Activated CD4-positive, alpha-beta T cell treated with anti-CD3 and anti-CD28 coated beads, Interleukin-2, amount 10 ng/mL, durations not matched to agents 7 days and 5 days (primary cell): ENCODE measurements around the gene GALNT14. TPM values are rescaled to one million over a fixed set of nuclear protein-coding genes. Genes with fewer than 3 reads are reported as not detected.

Experiments
- CTCF ChIA-PET: fragments of 350-600 bp; sonication (Branson Sonifier 250); formaldehyde crosslinking; loops from one replicate; lab custom pipeline; 2021; ENCODE audit warnings: antibody characterized with exemption; lab: Charles Lee
- POLR2A ChIA-PET: fragments of 350-600 bp; sonication (Branson Sonifier 250); formaldehyde crosslinking; loops from one replicate; lab custom pipeline; 2021; ENCODE audit warnings: antibody characterized with exemption; lab: Charles Lee
- DNase-seq: peaks from one replicate; pipeline ENCODE4 v3.0.0-alpha.2; 2020
- H3K27ac Mint-ChIP-seq: one replicate; pipeline ENCODE4 v1.8.0; 2021; ENCODE audit warnings: mild to moderate bottlenecking, moderate library complexity, mixed read lengths
- H3K27me3 Mint-ChIP-seq: one replicate; pipeline ENCODE4 v1.8.0; 2021; ENCODE audit warnings: mixed read lengths
- H3K36me3 Mint-ChIP-seq: one replicate; pipeline ENCODE4 v1.8.0; 2021; ENCODE audit warnings: low read depth, mixed read lengths
- H3K4me1 Mint-ChIP-seq: one replicate; pipeline ENCODE4 v1.8.0; 2021; ENCODE audit warnings: mixed read lengths
- H3K4me3 Mint-ChIP-seq: one replicate; pipeline ENCODE4 v1.8.0; 2021; ENCODE audit warnings: mild to moderate bottlenecking, moderate library complexity, mixed read lengths
- H3K9me3 Mint-ChIP-seq: one replicate; pipeline ENCODE4 v1.8.0; 2021; ENCODE audit warnings: mixed read lengths
- total RNA-seq, 2 experiments: library from RNA; stranded (reverse); gene quantifications; one replicate each; pipeline ENCODE4 v1.2.3, GENCODE V29; 2021

The GALNT14 gene
- total RNA-seq, 2 experiments from 2014 or later: not detected

DNA sequence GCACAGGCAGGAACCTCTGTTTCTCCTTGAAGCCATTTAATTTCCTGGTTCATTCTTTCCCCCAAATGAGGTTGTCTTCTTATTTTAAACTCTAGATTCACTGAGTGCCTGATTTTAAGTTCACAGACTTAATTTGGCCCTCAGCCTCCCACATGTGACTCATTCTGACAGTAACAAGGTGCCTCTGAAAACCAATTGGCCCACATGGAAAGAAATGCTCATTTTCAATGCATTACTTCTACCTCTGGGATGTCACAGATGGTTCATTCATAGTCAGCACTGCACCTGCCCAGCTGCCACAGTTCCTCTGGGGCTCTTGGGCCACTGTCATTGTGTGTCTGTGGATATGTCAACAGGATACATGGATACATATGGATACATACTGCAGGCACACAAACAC, 190.6 kb downstream of the GALNT14 start:
- ChIA-PET POLR2A (no interaction called here), CTCF (no interaction called here)
- no peak for DNase-seq
- no peaks in the 10 kb centered on the region for H3K36me3 Mint-ChIP-seq
- H3K27ac Mint-ChIP-seq: no peak overlapping the region
- no peaks in the 10 kb centered on the region for H3K9me3 Mint-ChIP-seq
- H3K4me1 Mint-ChIP-seq: no peaks in the 10 kb centered on the region
- no peaks in the 10 kb centered on the region for H3K27me3 Mint-ChIP-seq
- H3K4me3 Mint-ChIP-seq: no peak overlapping the region

DNA sequence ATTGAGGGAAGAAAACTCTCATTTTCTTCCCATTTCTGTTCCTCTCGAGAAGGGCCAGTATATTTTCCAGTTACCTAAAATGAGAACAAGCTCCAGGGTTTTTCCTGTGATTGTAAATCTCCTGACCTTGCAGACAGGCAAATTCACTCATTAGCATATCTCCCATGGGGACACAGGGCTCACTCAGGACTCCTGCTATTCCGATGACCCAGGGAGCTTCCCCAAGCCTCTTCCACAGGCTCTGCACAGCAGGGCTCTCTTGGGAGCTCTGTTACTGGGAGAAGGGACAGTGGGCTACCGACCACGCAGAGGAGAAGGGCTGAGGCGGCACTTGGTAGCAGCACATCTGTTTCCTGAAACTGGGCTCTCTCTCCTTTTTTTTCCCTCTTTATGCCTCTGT, 195.8 kb downstream of the GALNT14 start:
- POLR2A ChIA-PET: no interaction called here
- CTCF ChIA-PET: no interaction called here
- H3K36me3 Mint-ChIP-seq: no peaks in the 10 kb centered on the region
- H3K27me3 Mint-ChIP-seq: no peaks in the 10 kb centered on the region
- no peak overlapping the region for H3K27ac Mint-ChIP-seq
- no peaks in the 10 kb centered on the region for H3K9me3 Mint-ChIP-seq
- no peak overlapping the region for H3K4me3 Mint-ChIP-seq
- DNase-seq: no peak
- H3K4me1 Mint-ChIP-seq: no peaks in the 10 kb centered on the region

DNA sequence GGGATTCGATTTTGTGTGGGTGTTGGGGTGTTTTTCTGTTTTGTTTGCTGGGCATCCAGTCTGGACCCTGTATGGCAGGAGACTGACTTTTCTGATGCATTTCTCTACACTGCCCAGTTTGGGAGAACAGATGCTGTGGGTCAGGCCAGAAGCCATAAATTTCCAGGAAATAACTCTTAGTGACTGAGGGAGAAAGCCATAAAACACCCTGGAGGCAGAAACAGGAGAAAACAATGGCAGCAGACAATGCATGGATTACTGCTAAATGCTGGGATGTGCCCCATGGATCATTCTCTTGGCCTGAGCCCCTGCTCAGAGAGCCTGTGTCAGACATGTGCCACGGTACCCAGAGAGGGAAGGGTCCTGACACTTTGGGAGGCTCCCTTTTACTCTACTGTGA, 197.4 kb downstream of the GALNT14 start:
- Mint-ChIP-seq H3K9me3 (no peaks in the 10 kb centered on the region), H3K4me1 (no peaks in the 10 kb centered on the region), H3K27me3 (no peaks in the 10 kb centered on the region), H3K36me3 (no peaks in the 10 kb centered on the region), H3K4me3 (no peak overlapping the region), H3K27ac (no peak overlapping the region)
- CTCF ChIA-PET: no interaction called here
- DNase-seq: no peak
- POLR2A ChIA-PET: no interaction called here

DNA sequence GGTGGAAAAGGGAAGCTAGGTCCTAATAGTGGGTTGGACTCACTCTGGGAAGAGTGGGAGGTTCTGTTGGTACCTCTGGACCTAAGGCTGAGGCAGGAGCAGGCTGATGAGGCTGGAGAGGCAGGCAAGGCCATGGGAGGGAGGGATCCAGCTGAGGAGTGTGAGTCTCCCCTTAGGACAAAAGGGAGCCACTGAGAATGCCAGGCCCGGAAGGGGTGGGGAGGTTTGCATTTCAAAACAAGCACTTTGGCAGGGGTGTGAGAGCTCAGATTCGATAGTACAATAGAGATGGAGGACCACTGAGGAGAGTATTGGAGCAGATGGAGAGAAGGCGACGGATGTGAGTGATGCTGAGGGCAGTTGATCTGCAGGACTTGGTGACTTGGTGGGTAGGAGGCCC, 198.9 kb downstream of the GALNT14 start:
- H3K4me3 Mint-ChIP-seq: no peak overlapping the region
- no peaks in the 10 kb centered on the region for H3K36me3 Mint-ChIP-seq
- ChIA-PET POLR2A (no interaction called here), CTCF (no interaction called here)
- no peaks in the 10 kb centered on the region for H3K27me3 Mint-ChIP-seq
- no peaks in the 10 kb centered on the region for H3K9me3 Mint-ChIP-seq
- no peaks in the 10 kb centered on the region for H3K4me1 Mint-ChIP-seq
- DNase-seq: no peak
- no peak overlapping the region for H3K27ac Mint-ChIP-seq

DNA sequence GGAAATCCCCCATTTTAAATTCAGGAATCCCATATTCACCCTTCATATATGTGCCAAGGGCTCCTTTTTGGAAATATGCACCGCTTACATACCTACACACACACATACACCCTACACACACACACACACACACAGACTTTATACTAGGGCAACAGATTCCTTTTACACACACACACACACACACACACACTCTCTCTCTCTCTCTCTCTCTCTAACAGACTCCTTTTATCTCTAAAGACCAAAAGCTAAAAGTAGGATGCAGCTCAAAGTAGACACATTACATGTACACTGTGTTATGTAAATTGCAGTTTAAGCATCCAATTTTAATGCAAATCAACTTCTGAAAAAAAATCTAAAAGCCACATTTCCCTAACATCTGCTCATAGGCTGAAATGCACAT, 200.0 kb downstream of the GALNT14 start:
- Mint-ChIP-seq H3K27me3 (no peaks in the 10 kb centered on the region), H3K36me3 (no peaks in the 10 kb centered on the region), H3K4me1 (no peaks in the 10 kb centered on the region), H3K27ac (no peak overlapping the region), H3K4me3 (no peak overlapping the region), H3K9me3 (no peaks in the 10 kb centered on the region)
- POLR2A ChIA-PET: no interaction called here
- CTCF ChIA-PET: no interaction called here
- DNase-seq: no peak

DNA sequence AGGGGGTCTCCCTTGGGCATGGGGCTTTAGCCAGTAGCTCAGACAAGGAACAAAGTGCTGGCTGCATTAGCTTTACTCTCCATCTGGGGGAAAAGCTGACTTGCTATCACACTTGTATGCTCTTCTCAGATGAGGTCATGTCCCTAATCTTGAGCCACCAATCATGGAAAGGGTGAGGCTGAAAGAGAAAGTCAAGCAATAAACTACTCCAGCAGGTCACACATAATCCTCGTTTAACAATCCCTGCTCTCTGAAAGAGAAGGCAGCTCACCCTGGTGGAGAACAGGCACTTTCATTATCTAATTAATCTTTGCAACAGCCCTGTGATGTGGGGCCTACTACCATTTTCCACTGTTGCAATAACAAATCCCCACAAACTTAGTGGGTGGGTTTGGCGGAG, 201.3 kb downstream of the GALNT14 start:
- H3K4me3 Mint-ChIP-seq: no peak overlapping the region
- no peak for DNase-seq
- no peaks in the 10 kb centered on the region for H3K36me3 Mint-ChIP-seq
- ChIA-PET POLR2A (no interaction called here), CTCF (no interaction called here)
- H3K9me3 Mint-ChIP-seq: no peaks in the 10 kb centered on the region
- H3K4me1 Mint-ChIP-seq: no peaks in the 10 kb centered on the region
- no peaks in the 10 kb centered on the region for H3K27me3 Mint-ChIP-seq
- no peak overlapping the region for H3K27ac Mint-ChIP-seq

DNA sequence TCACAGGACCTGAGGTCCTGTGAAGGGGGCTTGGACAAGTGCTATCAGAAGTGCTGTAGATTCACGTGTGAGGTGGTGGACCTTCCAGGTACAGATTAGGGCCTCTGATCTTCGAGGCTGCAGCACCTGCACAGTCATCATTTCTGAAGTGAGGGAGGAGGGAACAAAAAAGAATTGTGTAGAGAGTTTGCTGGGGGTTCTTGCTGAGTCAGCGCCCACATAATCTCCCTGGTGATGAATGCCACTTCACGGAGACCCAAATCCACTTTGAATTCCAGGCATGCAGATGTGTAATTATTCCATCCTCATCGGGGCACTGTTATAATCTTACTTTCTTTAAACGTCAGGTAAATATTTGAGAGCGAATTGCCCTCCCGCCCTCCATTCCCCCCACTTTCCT, 202.4 kb downstream of the GALNT14 start:
- Mint-ChIP-seq H3K4me3 (no peak overlapping the region), H3K9me3 (no peaks in the 10 kb centered on the region), H3K36me3 (no peaks in the 10 kb centered on the region), H3K27ac (no peak overlapping the region), H3K27me3 (no peaks in the 10 kb centered on the region), H3K4me1 (no peaks in the 10 kb centered on the region)
- ChIA-PET CTCF (no interaction called here), POLR2A (no interaction called here)
- no peak for DNase-seq

DNA sequence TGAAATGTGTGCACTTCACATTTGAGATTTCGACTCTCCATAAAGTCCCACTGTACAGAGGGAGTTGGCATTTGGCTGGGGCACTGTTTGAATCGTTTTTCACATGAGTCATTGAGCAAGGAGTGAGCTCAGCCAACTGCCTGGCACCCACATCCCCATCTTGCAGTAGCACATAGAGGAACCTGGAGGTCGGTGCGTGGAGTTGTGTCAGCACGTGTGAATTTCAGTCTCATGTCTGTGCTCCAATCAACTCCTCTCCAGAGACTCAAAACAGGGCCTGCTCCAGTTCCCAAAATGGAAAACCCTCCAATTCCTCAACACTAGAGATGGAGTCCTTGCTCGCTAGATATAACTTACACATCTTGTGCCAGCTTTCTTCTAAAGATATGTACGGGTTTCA, 204.2 kb downstream of the GALNT14 start:
- POLR2A ChIA-PET: no interaction called here
- Mint-ChIP-seq H3K9me3 (no peaks in the 10 kb centered on the region), H3K27me3 (no peaks in the 10 kb centered on the region), H3K27ac (no peak overlapping the region), H3K4me1 (no peaks in the 10 kb centered on the region), H3K36me3 (no peaks in the 10 kb centered on the region), H3K4me3 (no peak overlapping the region)
- CTCF ChIA-PET: no interaction called here
- DNase-seq: no peak

DNA sequence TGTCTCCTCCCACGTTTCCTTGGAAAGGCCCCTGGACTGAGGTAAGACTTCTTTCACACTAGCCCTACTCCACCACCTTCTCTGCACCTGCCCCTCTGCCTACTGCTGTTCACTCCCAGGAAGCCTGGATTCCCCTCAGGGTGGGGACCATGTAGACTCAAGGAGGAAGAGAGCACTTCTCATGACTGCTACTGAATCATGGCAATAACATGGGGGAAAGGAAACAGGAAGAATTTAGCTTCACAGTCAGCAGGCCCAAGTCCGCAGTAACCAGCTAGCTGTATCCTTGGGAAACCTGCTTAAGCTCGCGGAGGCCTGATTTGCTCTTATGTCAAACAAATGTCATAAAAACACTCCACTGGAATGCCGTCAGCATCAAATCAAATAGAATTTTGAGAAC, 204.7 kb downstream of the GALNT14 start:
- POLR2A ChIA-PET: no interaction called here
- Mint-ChIP-seq H3K4me3 (no peak overlapping the region), H3K9me3 (no peaks in the 10 kb centered on the region), H3K4me1 (no peaks in the 10 kb centered on the region), H3K36me3 (no peaks in the 10 kb centered on the region), H3K27me3 (no peaks in the 10 kb centered on the region), H3K27ac (no peak overlapping the region)
- CTCF ChIA-PET: no interaction called here
- no peak for DNase-seq

DNA sequence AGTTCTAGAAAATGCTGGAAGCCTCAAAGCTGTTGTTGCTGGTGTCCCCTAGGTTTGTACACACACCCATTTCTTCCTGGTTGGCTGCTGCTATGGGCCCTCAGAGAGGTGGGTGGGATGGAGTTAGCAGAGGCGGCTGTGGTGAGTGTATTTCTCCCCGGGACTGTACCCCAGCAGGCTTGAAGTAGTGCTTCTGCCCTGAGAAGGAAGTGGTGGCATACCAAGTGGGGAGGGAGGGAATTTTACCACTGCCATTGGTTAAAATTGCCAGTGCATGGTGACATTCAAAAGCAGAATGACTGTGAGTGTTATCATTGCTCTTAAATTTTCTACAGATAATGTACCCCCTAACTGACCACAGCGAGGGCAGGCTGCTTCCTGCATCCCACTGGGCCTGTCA, 205.4 kb downstream of the GALNT14 start:
- Mint-ChIP-seq H3K27ac (no peak overlapping the region), H3K27me3 (no peaks in the 10 kb centered on the region), H3K4me3 (no peak overlapping the region), H3K9me3 (no peaks in the 10 kb centered on the region), H3K36me3 (no peaks in the 10 kb centered on the region), H3K4me1 (no peaks in the 10 kb centered on the region)
- DNase-seq: no peak
- ChIA-PET POLR2A (no interaction called here), CTCF (no interaction called here)

DNA sequence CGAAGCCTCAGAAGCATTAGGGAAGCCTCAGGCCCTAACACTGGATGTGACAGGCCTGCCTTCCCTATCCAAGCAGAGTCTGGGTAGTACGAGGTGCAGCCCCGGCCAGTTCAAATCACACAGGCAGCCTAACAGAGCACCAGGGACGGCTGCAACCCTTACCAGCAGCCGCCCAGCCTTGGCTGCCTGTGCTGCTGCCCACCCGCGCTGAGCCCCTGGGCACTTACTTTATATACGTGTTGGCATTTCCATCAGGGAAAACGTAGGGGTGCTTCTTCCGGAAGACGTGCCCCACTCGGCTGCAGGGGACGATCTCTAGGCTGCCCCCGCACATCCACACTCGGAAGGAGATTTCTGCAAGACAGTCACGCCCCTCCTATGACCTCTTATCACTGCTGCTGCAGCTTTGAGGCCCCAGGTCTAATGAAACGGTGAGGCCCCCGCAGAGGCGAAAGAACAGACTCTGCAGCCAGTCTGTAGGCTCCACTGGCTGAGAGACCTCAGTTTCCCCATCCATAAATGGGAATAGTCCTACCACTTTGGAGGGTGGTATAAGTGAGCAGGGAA, 206.3 kb downstream of the GALNT14 start:
- Mint-ChIP-seq H3K9me3 (no peaks in the 10 kb centered on the region), H3K36me3 (no peaks in the 10 kb centered on the region), H3K4me3 (no peak overlapping the region), H3K27me3 (no peaks in the 10 kb centered on the region), H3K27ac (no peak overlapping the region), H3K4me1 (no peaks in the 10 kb centered on the region)
- CTCF ChIA-PET: no interaction called here
- POLR2A ChIA-PET: no interaction called here
- no peak for DNase-seq

DNA sequence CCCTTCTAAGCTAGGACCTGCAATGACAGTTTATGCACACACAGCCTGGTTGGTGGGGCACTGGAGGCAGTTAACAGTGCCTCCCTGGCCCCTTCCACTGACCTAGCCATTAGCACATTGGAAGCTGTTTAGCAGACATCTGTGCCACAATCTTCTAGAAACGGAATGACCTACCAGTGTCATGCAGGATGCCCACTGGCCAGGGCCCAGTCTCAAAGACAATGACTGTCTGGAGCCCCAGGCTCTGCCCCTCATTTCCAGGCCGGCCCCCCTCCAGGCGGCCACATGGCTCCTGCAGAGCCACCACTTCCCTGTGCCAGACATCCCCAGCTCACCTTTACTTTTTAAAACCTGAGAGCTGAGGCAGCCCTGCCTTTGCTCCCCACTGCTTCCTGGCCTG, 207.5 kb downstream of the GALNT14 start:
- Mint-ChIP-seq H3K4me3 (no peak overlapping the region), H3K27ac (no peak overlapping the region), H3K27me3 (no peaks in the 10 kb centered on the region), H3K9me3 (no peaks in the 10 kb centered on the region), H3K36me3 (no peaks in the 10 kb centered on the region), H3K4me1 (no peaks in the 10 kb centered on the region)
- DNase-seq: no peak
- ChIA-PET POLR2A (no interaction called here), CTCF (interaction anchor here (0.6 kb wide), 1 partner anchor 737 kb away, joined by 3 read pairs; no protein-coding TSS in a partner anchor)

DNA sequence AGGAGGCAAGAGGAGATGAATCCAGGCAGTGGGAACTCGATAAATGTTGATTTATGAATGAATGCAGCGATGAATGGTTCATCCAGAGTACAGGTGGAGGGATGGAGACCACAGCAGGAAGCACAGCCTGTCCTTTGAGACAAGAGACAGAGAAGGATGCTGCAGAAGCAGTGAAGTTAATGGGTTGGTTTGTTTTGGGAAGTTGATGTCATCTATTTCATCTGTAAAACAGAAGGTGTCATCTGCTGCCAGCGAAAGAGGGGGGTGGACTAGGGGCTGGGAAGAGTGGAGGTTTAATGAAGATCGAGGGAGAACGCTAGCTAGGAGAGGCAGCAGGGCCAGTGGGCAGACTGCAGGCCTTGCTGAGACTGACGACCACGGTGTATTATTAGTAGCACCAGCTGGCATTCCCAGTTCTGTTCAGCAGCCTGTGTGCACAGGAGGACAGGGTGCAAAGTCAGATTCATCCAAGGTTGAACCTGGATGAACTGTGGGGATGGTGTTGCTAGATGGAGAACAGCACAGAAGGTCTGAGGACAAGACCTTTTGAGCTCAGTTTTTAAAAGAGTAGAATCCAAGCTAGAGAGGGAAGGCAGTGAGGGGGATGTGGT, 210.7 kb downstream of the GALNT14 start:
- Mint-ChIP-seq H3K9me3 (no peaks in the 10 kb centered on the region), H3K27me3 (no peaks in the 10 kb centered on the region), H3K4me1 (no peaks in the 10 kb centered on the region), H3K36me3 (no peaks in the 10 kb centered on the region), H3K4me3 (no peak overlapping the region), H3K27ac (no peak overlapping the region)
- POLR2A ChIA-PET: no interaction called here
- CTCF ChIA-PET: no interaction called here
- no peak for DNase-seq

DNA sequence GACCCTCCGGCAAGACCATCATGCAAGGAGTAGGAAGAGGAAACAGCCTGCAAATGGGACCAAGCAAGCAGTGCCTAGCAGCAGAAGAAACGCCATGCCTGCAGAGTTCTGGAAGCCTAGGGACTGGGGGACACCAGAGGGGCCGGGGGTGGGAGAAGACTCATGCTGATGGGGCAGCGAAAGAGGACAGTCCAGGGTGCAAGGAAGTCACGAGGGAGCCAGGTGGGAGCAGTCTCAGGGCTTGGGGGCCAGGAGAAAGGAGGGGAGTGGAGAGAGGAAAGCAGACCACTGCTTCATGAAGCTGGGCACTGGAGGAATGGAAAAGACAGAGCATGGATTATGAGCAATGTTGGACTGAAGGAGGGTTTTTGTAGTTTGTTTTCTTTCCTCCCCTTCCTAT, 211.6 kb downstream of the GALNT14 start:
- H3K4me3 Mint-ChIP-seq: no peak overlapping the region
- H3K4me1 Mint-ChIP-seq: no peaks in the 10 kb centered on the region
- ChIA-PET CTCF (no interaction called here), POLR2A (no interaction called here)
- no peaks in the 10 kb centered on the region for H3K9me3 Mint-ChIP-seq
- no peak overlapping the region for H3K27ac Mint-ChIP-seq
- no peaks in the 10 kb centered on the region for H3K27me3 Mint-ChIP-seq
- DNase-seq: no peak
- no peaks in the 10 kb centered on the region for H3K36me3 Mint-ChIP-seq
